Measurements from ENCODE around the gene PKD1. TPM values are rescaled to one million over a fixed set of nuclear protein-coding genes. Genes with fewer than 3 reads are reported as not detected.
"Not testable (repeated sequence)": the region's sequence is repeated elsewhere in the genome, so short reads cannot be mapped to it uniquely, and the experiment has no call there.

PKD1 gene
- polyA plus RNA-seq (2012; ENCODE audit: insufficient read length, low read depth) = 277 TPM

GRCh38 chr16:2135770-2136490, at the start of gene PKD1:
TSS of gene PKD1 (minus strand) at chr16:2135898. CDS start at chr16:2135689, 209 bp downstream.
- TF ChIP-seq, protein P1, sequence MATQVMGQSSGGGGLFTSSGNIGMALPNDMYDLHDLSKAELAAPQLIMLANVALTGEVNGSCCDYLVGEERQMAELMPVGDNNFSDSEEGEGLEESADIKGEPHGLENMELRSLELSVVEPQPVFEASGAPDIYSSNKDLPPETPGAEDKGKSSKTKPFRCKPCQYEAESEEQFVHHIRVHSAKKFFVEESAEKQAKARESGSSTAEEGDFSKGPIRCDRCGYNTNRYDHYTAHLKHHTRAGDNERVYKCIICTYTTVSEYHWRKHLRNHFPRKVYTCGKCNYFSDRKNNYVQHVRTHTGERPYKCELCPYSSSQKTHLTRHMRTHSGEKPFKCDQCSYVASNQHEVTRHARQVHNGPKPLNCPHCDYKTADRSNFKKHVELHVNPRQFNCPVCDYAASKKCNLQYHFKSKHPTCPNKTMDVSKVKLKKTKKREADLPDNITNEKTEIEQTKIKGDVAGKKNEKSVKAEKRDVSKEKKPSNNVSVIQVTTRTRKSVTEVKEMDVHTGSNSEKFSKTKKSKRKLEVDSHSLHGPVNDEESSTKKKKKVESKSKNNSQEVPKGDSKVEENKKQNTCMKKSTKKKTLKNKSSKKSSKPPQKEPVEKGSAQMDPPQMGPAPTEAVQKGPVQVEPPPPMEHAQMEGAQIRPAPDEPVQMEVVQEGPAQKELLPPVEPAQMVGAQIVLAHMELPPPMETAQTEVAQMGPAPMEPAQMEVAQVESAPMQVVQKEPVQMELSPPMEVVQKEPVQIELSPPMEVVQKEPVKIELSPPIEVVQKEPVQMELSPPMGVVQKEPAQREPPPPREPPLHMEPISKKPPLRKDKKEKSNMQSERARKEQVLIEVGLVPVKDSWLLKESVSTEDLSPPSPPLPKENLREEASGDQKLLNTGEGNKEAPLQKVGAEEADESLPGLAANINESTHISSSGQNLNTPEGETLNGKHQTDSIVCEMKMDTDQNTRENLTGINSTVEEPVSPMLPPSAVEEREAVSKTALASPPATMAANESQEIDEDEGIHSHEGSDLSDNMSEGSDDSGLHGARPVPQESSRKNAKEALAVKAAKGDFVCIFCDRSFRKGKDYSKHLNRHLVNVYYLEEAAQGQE (IDR thresholded peaks at IDR 0.05; ENCODE audit: insufficient read depth in 1 of 2, low read depth in 2 of 2, low read length in 2 of 2) = not testable (repeated sequence)
- TF ChIP-seq TAF1 (IDR thresholded peaks at IDR 0.05; ENCODE audit: borderline replicate concordance, insufficient read depth, low read length); POLR2AphosphoS5 (IDR thresholded peaks at IDR 0.05; ENCODE audit: low read depth, low read length): not testable (repeated sequence)

GRCh38 chr16:2184962-2185361, 49.3 kb upstream of the PKD1 start:
- TF ChIP-seq FOXP2 (optimal IDR thresholded peaks at IDR 0.05; ENCODE audit: borderline replicate concordance, extremely low read depth, extremely low read length, insufficient read depth) = no peak
- TF ChIP-seq POLR2AphosphoS5 (IDR thresholded peaks at IDR 0.05; ENCODE audit: low read depth, low read length) = no peak
- no peak for TF ChIP-seq SIN3A (IDR thresholded peaks at IDR 0.05; ENCODE audit: borderline replicate concordance, insufficient read depth, low read length)
- TF ChIP-seq, protein P1 (IDR thresholded peaks at IDR 0.05; ENCODE audit: insufficient read depth in 1 of 2, low read depth in 2 of 2, low read length in 2 of 2) = no peak
- TF ChIP-seq TAF1 (IDR thresholded peaks at IDR 0.05; ENCODE audit: borderline replicate concordance, insufficient read depth, low read length) = no peak

DNA sequence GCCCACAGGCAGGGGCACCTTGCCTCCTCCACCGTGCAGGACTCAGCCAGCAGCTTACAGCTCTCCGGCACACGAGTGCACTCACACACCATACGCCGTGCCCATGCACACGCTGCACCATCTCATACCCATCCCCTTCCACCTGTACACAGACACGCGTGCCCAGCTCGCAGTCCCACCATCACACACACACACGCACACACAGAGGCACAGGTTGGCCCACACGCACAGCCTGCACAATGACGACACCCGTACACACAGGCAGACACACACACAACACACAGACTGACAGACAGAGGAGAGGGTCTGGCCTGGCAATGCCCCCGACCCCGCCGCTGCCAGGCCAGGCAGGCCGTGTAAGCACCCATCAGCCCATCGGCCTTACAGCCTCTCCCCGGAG, 48.6 kb upstream of the PKD1 start:
- no peak for TF ChIP-seq TAF1 (IDR thresholded peaks at IDR 0.05; ENCODE audit: borderline replicate concordance, insufficient read depth, low read length)
- no peak for TF ChIP-seq SIN3A (IDR thresholded peaks at IDR 0.05; ENCODE audit: borderline replicate concordance, insufficient read depth, low read length)
- no peak for TF ChIP-seq FOXP2 (optimal IDR thresholded peaks at IDR 0.05; ENCODE audit: borderline replicate concordance, extremely low read depth, extremely low read length, insufficient read depth)
- no peak for TF ChIP-seq POLR2AphosphoS5 (IDR thresholded peaks at IDR 0.05; ENCODE audit: low read depth, low read length)
- TF ChIP-seq, protein P1 (IDR thresholded peaks at IDR 0.05; ENCODE audit: insufficient read depth in 1 of 2, low read depth in 2 of 2, low read length in 2 of 2) = no peak

- TF ChIP-seq FOXP2 (optimal IDR thresholded peaks at IDR 0.05; ENCODE audit: borderline replicate concordance, extremely low read depth, extremely low read length, insufficient read depth) = no peak
- TF ChIP-seq POLR2AphosphoS5 (IDR thresholded peaks at IDR 0.05; ENCODE audit: low read depth, low read length) = no peak
- TF ChIP-seq SIN3A (IDR thresholded peaks at IDR 0.05; ENCODE audit: borderline replicate concordance, insufficient read depth, low read length) = no peak
- TF ChIP-seq, protein P1 (IDR thresholded peaks at IDR 0.05; ENCODE audit: insufficient read depth in 1 of 2, low read depth in 2 of 2, low read length in 2 of 2) = no peak
- no peak for TF ChIP-seq TAF1 (IDR thresholded peaks at IDR 0.05; ENCODE audit: borderline replicate concordance, insufficient read depth, low read length)
Observed at GRCh38 chr16:2183671-2184070, 48.0 kb upstream of the PKD1 start.

All from PFSK-1 (cell line).